Glutamatergic neuron (in vitro differentiated cells): Measurements from ENCODE around the gene SAMSN1. TPM values are rescaled to one million over a fixed set of nuclear protein-coding genes. Genes with fewer than 3 reads are reported as not detected.

ENCODE experiments used
- DNase-seq: peaks from one replicate; pipeline ENCODE4 v3.0.0; 2022
- H3K27ac Mint-ChIP-seq: one replicate; pipeline ENCODE4 v1.8.0; 2020; ENCODE audit warnings: mild to moderate bottlenecking, mixed read lengths, inconsistent platforms; ENCODE audit not compliant: unreplicated experiment
- H3K27me3 Mint-ChIP-seq: one replicate; pipeline ENCODE4 v1.8.0; 2020; ENCODE audit warnings: mild to moderate bottlenecking, moderate library complexity, mixed read lengths, inconsistent platforms; ENCODE audit not compliant: unreplicated experiment
- H3K36me3 Mint-ChIP-seq: one replicate; pipeline ENCODE4 v1.8.0; 2020; ENCODE audit warnings: mild to moderate bottlenecking, mixed read lengths, inconsistent platforms; ENCODE audit not compliant: unreplicated experiment
- H3K4me1 Mint-ChIP-seq: one replicate; pipeline ENCODE4 v1.8.0; 2020; ENCODE audit warnings: mild to moderate bottlenecking, low read depth, mixed read lengths, inconsistent platforms; ENCODE audit not compliant: unreplicated experiment
- H3K4me3 Mint-ChIP-seq: one replicate; pipeline ENCODE4 v1.8.0; 2020; ENCODE audit warnings: mild to moderate bottlenecking, mixed read lengths, inconsistent platforms; ENCODE audit not compliant: unreplicated experiment
- H3K9me3 Mint-ChIP-seq: one replicate; pipeline ENCODE4 v1.8.0; 2020; ENCODE audit warnings: mild to moderate bottlenecking, moderate library complexity, mixed read lengths, inconsistent platforms; ENCODE audit not compliant: unreplicated experiment
- total RNA-seq: library from RNA; stranded (reverse); fragmentation: NEBNext Ultra II Directional; extraction: Animal tissue kit (Norgen Biotek cat#: 25700); gene quantifications from one replicate; pipeline ENCODE4 v1.2.1, GENCODE V29; 2021; ENCODE audit not compliant: unreplicated experiment
- TF ChIP-seq, protein P1 (sequence below): fragments of 200-600 bp; sonication (generic); IDR thresholded peaks from one replicate; pipeline ENCODE4 v1.5.0; 2021; ENCODE audit not compliant: partially characterized antibody, unreplicated experiment

Gene SAMSN1
- total RNA-seq, 1 donor from 2014 or later, result 28.3 TPM

DNA sequence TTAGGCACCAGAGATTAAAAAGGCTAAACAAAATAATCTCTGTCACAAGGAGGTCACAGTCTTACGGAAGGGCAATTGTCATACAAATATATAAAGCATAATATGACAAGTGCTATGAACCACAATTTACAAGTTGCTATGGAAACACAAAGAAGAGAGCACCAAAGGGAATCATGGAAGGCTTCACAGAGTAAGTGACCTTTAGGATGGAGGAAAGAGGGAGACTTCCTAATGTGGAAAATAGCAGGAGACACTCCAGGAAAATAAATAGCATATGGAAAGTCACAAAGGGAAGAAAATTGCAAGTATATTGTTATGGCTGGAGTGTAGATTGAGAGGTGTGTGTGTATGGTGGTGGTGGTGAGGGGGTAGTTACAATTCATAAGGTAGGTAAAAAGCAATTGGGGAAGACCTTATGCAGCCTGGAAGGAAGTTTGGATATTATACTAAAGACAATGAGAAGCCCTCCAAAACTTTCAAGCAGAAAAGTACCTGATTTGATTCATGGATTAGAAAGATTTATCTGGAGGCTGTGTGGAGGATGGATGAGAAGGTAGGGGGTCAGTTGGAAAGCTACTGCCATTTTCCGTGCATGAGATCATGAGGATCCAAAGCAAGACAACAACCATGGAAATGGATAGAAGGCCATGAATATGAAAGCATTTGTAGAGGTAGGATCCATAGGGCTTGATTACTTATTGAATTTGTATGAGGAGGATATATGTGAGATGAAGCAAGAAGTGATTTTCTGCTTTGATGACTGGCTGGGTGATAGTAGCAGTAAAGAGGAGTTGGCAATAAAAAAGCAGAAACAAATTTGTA is 61.7 kb downstream of the SAMSN1 start:
- no peaks in the 10 kb centered on the region for H3K4me1 Mint-ChIP-seq
- TF ChIP-seq, protein P1, sequence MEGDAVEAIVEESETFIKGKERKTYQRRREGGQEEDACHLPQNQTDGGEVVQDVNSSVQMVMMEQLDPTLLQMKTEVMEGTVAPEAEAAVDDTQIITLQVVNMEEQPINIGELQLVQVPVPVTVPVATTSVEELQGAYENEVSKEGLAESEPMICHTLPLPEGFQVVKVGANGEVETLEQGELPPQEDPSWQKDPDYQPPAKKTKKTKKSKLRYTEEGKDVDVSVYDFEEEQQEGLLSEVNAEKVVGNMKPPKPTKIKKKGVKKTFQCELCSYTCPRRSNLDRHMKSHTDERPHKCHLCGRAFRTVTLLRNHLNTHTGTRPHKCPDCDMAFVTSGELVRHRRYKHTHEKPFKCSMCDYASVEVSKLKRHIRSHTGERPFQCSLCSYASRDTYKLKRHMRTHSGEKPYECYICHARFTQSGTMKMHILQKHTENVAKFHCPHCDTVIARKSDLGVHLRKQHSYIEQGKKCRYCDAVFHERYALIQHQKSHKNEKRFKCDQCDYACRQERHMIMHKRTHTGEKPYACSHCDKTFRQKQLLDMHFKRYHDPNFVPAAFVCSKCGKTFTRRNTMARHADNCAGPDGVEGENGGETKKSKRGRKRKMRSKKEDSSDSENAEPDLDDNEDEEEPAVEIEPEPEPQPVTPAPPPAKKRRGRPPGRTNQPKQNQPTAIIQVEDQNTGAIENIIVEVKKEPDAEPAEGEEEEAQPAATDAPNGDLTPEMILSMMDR, result no peak
- no peak for DNase-seq
- H3K4me3 Mint-ChIP-seq, result no peak overlapping the region
- H3K27ac Mint-ChIP-seq, result no peak overlapping the region
- no peaks in the 10 kb centered on the region for H3K27me3 Mint-ChIP-seq
- H3K9me3 Mint-ChIP-seq, result no peaks in the 10 kb centered on the region
- H3K36me3 Mint-ChIP-seq, result no peaks in the 10 kb centered on the region

DNA sequence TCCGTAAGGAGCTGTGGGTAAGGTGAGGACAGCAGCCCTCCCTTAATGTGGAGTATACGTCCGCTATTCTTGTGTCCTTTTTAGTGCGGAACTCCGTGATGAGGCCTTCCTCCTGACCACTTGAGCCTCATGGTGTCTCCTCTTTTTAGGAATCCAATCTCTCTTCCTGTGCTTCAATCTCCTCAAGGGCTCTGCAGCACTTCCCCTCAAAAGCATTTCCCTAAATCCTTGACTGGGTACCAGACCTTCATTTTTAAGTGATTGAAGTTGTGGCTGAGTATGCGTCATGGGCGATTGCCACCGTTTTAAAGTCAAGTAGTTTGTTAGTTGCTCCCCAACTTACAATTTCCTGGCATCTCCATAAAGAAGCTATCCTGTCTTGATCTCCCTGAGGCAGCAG is 62.8 kb downstream of the SAMSN1 start:
- no peak overlapping the region for H3K27ac Mint-ChIP-seq
- H3K27me3 Mint-ChIP-seq, result no peaks in the 10 kb centered on the region
- H3K4me3 Mint-ChIP-seq, result no peak overlapping the region
- TF ChIP-seq, protein P1, result no peak
- peaks cover 2% of the 10 kb centered on the region for H3K9me3 Mint-ChIP-seq
- H3K36me3 Mint-ChIP-seq, result no peaks in the 10 kb centered on the region
- no peaks in the 10 kb centered on the region for H3K4me1 Mint-ChIP-seq
- DNase-seq, result no peak

DNA sequence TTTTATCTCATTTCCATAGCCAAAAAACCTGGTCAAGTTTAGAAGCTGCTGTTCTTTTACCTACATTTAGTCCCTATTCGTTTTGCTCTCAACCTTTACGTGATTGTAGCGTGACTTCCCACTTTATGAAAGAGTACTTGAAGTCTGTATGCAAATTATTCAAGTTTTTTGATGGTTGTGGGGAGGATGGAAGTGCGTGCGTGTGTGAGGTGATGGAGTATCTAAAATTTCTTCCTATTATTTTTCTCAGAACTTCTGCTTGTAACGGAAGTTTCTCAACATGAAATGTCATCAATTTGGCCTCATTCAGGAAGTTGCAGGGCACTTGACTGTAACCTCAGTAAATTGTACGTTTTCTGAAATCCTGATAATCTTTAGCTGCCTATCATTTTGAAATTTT is 64.0 kb downstream of the SAMSN1 start:
- H3K4me3 Mint-ChIP-seq, result no peak overlapping the region

DNA sequence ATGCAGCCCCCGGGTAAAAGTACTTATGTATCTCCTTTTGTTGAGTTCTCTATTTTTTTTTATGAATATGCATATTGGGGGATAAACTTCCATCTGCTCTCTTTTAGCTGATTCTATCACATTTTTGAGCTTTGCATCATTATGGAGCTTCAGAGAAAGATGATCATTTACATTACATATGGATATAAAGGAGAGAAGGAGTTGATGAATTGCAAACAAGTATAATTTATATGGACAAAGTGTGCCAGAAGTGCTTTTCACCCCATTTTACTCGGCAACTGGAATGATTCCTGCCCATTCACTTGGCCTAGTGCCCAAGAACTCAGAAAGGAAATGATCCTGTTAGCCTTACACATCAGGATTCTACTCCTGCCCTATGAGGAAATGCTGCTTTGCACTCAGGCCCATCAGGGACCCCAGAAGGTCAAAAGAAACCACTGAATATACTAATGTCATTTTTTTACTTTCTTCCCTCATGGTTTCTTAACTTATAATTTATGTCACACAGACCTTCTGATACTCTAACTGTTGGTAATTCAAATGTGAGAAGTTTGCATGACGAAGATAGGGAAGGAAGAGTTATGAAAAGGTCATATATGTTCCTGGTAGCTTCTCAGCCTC is 65.6 kb downstream of the SAMSN1 start:
- no peaks in the 10 kb centered on the region for H3K27me3 Mint-ChIP-seq
- peaks cover 2% of the 10 kb centered on the region for H3K9me3 Mint-ChIP-seq
- H3K4me3 Mint-ChIP-seq, result no peak overlapping the region
- no peaks in the 10 kb centered on the region for H3K36me3 Mint-ChIP-seq
- TF ChIP-seq, protein P1, result no peak
- no peak overlapping the region for H3K27ac Mint-ChIP-seq
- no peak for DNase-seq
- no peaks in the 10 kb centered on the region for H3K4me1 Mint-ChIP-seq

More for the DNA sequence above, 64.0 kb downstream of the SAMSN1 start:
- TF ChIP-seq, protein P1, result no peak
- DNase-seq, result no peak
- Mint-ChIP-seq H3K36me3 (no peaks in the 10 kb centered on the region), H3K27me3 (no peaks in the 10 kb centered on the region), H3K27ac (no peak overlapping the region), H3K9me3 (peaks cover 2% of the 10 kb centered on the region), H3K4me1 (no peaks in the 10 kb centered on the region)

DNA sequence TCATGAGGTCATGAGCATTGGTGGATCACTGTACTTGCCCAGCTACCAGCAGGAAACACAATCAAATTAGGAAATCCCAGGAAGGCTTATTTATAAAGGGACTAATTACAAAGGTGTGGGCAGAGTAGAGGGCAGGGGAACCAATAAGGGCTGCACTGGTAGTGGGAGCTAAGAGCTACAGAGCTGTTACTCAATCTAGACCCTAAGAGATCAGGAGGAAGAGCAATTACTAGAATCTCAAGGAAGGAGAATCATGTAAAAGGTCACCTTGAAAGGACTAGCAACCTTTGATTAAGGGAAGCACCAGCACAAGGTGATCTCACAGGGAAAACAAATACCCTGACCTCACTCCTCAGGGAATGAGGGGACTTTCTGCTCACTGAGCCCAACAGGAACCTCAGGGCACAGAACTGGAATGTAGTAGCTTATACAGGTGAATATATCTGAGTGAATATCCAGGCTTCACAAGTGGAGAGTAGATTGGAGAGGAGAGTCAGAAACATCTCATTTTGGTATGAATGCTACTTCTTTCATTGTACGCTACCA is 66.8 kb downstream of the SAMSN1 start:
- H3K4me3 Mint-ChIP-seq, result no peak overlapping the region
- no peak for DNase-seq
- no peaks in the 10 kb centered on the region for H3K4me1 Mint-ChIP-seq
- H3K9me3 Mint-ChIP-seq, result peaks cover 2% of the 10 kb centered on the region
- no peak overlapping the region for H3K27ac Mint-ChIP-seq
- H3K36me3 Mint-ChIP-seq, result no peaks in the 10 kb centered on the region
- TF ChIP-seq, protein P1, result no peak
- no peaks in the 10 kb centered on the region for H3K27me3 Mint-ChIP-seq
